Ammon's horn (tissue), 1 donor: ENCODE data around the gene SLC25A42.
"Not testable (repeated sequence)": the region's sequence is repeated elsewhere in the genome, so short reads cannot be mapped to it uniquely, and the experiment has no call there.

ENCODE experiments used
- DNase-seq: peaks from one replicate; pipeline ENCODE4 v3.0.0-alpha.2; 2016; ENCODE audit warnings: low spot score

Gene SLC25A42

GRCh38 chr19:19063183-19064097 lies at the start of gene SLC25A42:
Gene SLC25A42, plus strand, starts transcription at chr19:19063994. Its CDS starts 32,131 bp downstream, at chr19:19096125.
- peak; percentile 100 for DNase-seq

- DNase-seq = peak; percentile 58
These were observed 42.7 kb upstream of the SLC25A42 start for GRCh38 chr19:19021115-19021514.

- no peak for DNase-seq
These were observed 41.3 kb upstream of the SLC25A42 start for GRCh38 chr19:19022380-19022961.

GRCh38 chr19:19023376-19023775 lies 40.4 kb upstream of the SLC25A42 start:
- DNase-seq = not testable (repeated sequence)

- DNase-seq = no peak
These were observed 37.9 kb upstream of the SLC25A42 start for GRCh38 chr19:19025861-19026260.

GRCh38 chr19:19026299-19026971 lies 37.4 kb upstream of the SLC25A42 start:
- DNase-seq = no peak

- no peak for DNase-seq
These were observed 36.6 kb upstream of the SLC25A42 start for GRCh38 chr19:19027228-19027627.

- no peak for DNase-seq
These were observed 35.3 kb upstream of the SLC25A42 start for GRCh38 chr19:19028526-19028925.

GRCh38 chr19:19031891-19032290 lies 31.9 kb upstream of the SLC25A42 start:
- no peak for DNase-seq

GRCh38 chr19:19032420-19033175 lies 31.2 kb upstream of the SLC25A42 start:
- DNase-seq = peak; percentile 94

GRCh38 chr19:19033176-19033425 lies 30.7 kb upstream of the SLC25A42 start:
- DNase-seq = no peak

GRCh38 chr19:19033426-19034203 lies 30.2 kb upstream of the SLC25A42 start, which contains the start of the genes ARMC6 and SUGP2:
Gene ARMC6, plus strand, starts transcription at chr19:19033603. Its CDS starts 607 bp downstream, at chr19:19034210.
Gene SUGP2, minus strand, starts transcription at chr19:19033517. Its CDS starts 2,446 bp downstream, at chr19:19031071.
- peak; percentile 84 for DNase-seq

GRCh38 chr19:19034204-19034624 lies 29.6 kb upstream of the SLC25A42 start:
- DNase-seq = no peak

- DNase-seq = no peak
These were observed 23.9 kb upstream of the SLC25A42 start for GRCh38 chr19:19039901-19040300.

GRCh38 chr19:19040417-19040816 lies 23.4 kb upstream of the SLC25A42 start:
- no peak for DNase-seq

- no peak for DNase-seq
These were observed 21.0 kb upstream of the SLC25A42 start for GRCh38 chr19:19042732-19043280.

- no peak for DNase-seq
These were observed 20.3 kb upstream of the SLC25A42 start for GRCh38 chr19:19043481-19043880.

- no peak for DNase-seq
These were observed 19.9 kb upstream of the SLC25A42 start for GRCh38 chr19:19043881-19044280.

GRCh38 chr19:19049406-19049805 lies 14.4 kb upstream of the SLC25A42 start:
- DNase-seq = no peak

- no peak for DNase-seq
These were observed 13.7 kb upstream of the SLC25A42 start for GRCh38 chr19:19050104-19050503.

GRCh38 chr19:19050731-19051130 lies 13.1 kb upstream of the SLC25A42 start:
- DNase-seq = no peak
